Ecto neural progenitor cell (in vitro differentiated cells): ENCODE data around the gene FEM1C.

Source experiments
- DNase-seq: peaks from one replicate; pipeline ENCODE4 v3.0.0-alpha.2; 2018; ENCODE audit warnings: low spot score

The FEM1C gene

DNA sequence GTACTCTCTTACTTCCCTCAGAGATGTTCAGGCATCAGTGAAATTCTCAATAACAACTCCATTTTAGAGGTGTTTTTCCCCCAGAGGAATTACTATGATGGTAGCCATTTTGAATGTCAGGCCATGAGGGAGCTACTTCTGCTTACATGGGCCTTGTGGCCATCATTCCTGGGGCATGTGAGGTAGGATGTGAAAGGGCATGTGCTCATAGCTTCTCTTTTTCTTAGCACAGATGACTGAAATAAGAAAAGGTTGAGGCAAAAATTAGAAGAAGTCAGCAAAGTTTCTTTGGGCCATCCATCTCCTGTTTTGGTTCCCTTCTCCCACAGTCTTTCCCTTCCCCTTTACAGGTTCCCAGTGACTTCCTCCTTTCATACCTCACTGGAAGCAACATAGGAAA lies 68.8 kb downstream of the FEM1C start:
- no peak for DNase-seq

- DNase-seq = no peak
Observed at GRCh38 chr5:115472271-115473025, 72.1 kb downstream of the FEM1C start.

- no peak for DNase-seq
Observed at GRCh38 chr5:115471345-115472063, 73.1 kb downstream of the FEM1C start.

DNA sequence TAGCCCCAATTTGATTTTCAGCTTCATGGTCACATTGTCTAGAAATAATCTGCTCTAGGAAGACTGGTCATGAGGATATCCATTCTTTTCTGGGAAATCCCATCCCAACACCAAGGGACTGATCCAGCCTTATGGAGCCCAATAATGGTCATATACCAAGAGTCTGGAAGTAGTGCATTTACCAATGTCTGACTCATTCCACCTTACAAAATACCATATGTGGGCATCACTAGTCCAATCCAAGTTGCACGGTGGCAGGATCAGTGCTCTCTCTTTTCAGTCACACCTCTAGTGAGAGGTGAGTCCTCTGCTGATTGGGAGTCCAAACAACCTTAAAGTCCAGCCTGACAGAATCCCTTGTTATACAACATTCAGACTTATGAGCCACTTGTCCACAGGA lies 73.7 kb downstream of the FEM1C start:
- DNase-seq = no peak
